Spleen (tissue), 7 donors: ENCODE results near the gene SRPK1.
"Not testable (repeated sequence)": the region's sequence is repeated elsewhere in the genome, so short reads cannot be mapped to it uniquely, and the experiment has no call there.

ENCODE experiments used
- CTCF ChIP-seq, 11 experiments: fragments of 200-600 bp in 7 of 11; fragments of 450-650 bp in 4 of 11; sonication (generic) in 4 of 11; IDR thresholded peaks in 8 of 11; conservative IDR thresholded peaks in 3 of 11; 1 replicate in 7 of 11; 2 replicates in 4 of 11; pipeline versions ENCODE4 v1.4.0 to v1.8.0; 2016 to 2021; ENCODE audit warnings: antibody characterized with exemption in 11 of 11, inconsistent platforms in 4 of 11, mild to moderate bottlenecking in 1 of 11
- POLR2A ChIP-seq, 3 donors: fragments of 450-650 bp; IDR thresholded peaks; one replicate each; pipeline ENCODE4 v1.5.1; 2017; ENCODE audit warnings: antibody characterized with exemption in 3 of 3, mild to moderate bottlenecking in 1 of 3
- POLR2AphosphoS5 ChIP-seq, 3 donors: sonication (generic); formaldehyde crosslinking; IDR thresholded peaks; one replicate each; pipeline ENCODE4 v1.5.1; 2017; ENCODE audit warnings: antibody characterized with exemption in 3 of 3
- donor health status: DM: no; HTN: no; CAD: no; lungs with moderate emphysema.
- donor health status: DM: no; HTN: no; CAD: no.
- donor health status: DM: no; HTN: no; CAD: no.

- TF ChIP-seq CTCF (IDR thresholded peaks at IDR 0.05 in 8 of 11, conservative IDR thresholded peaks at IDR 0.05 in 3 of 11); POLR2AphosphoS5 (IDR thresholded peaks at IDR 0.05); POLR2A (IDR thresholded peaks at IDR 0.05): not testable (repeated sequence)
Measured at GRCh38 chr6:35931873-35932272, 11.0 kb upstream of the SRPK1 start.
